Measurements from ENCODE around the gene DNAJC19.
A peak's percentile ranks its signal among the peaks of the same experiment; 100 is the strongest.

Gene DNAJC19

DNA sequence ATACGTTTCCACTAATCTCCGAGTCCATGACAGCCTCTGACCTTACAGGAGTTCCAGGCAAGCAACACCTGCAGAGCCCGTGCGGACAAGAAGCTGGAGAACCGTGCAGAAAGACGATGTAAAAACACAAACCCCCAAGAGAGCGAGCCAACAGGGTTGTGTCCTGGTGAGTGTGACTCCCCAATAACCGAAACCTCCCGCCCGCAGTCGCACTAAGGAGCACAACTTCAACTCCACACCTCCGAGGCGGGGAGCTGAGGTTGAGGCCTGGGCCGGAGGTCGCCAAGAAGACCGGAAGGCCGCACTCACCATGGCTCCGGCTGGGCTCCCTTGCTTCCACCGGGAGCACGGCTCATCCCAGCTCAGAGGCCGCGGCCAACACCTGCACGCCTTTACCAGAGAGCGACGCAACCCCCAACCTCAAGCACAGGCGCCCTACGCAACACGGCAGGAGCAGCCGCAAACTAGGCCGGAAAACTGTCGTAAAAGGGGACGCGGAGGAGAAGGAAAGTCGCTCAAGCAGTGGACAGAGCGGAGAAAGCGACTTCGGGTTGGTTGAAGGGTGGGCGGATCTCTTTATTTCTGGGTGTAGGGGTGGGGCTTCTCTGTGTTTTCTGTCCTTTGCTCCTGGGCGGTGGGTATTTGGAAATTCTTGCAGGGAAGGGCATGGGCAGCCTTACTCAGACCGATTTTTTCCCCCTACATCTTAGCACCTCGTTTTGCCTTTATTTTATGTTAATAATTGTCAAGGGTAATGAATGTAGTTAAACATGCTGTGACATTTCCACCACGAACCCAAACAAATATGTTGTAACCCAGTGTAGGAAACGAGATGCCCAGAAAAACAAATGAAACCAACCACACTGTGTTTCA, at the start of gene DNAJC19:
Gene DNAJC19, minus strand, starts transcription at position 446 of the 873 bp plus-strand sequence. Its CDS starts 134 bp downstream, at position 312.
- Histone ChIP-seq H3K4me3 (ENCODE audit: low read depth, low read length) (peak within 1 kb of the TSS; percentile 79), H3K36me3 (ENCODE audit: control insufficient read depth in 2 of 2, insufficient read depth in 1 of 2, low read length in 2 of 2) (peaks cover 0 to 34% of the 10 kb centered on the region in 2 experiments), H3K4me1 (ENCODE audit: control insufficient read depth, insufficient read depth, low read length) (no peaks in the 10 kb centered on the region), H3K9me3 (ENCODE audit: control insufficient read depth, insufficient read depth, low read depth, low read length) (no peaks in the 10 kb centered on the region), H3K27ac (ENCODE audit: extremely low read depth, low read depth, low read length) (peak within 1 kb of the TSS; percentile 70)
- ChIA-PET CTCF (interaction anchor here (0.6 to 0.7 kb wide), 3 partner anchors 76 to 711 kb away, joined by 3 to 6 read pairs (median 4); no protein-coding TSS in a partner anchor), POLR2A (interaction anchor here (0.5 to 1.3 kb wide), 3 partner anchors 9 to 1425 kb away, joined by 4 to 5 read pairs (median 4); partner anchors contain the start of gene FXR1)
- TF ChIP-seq, protein P1, sequence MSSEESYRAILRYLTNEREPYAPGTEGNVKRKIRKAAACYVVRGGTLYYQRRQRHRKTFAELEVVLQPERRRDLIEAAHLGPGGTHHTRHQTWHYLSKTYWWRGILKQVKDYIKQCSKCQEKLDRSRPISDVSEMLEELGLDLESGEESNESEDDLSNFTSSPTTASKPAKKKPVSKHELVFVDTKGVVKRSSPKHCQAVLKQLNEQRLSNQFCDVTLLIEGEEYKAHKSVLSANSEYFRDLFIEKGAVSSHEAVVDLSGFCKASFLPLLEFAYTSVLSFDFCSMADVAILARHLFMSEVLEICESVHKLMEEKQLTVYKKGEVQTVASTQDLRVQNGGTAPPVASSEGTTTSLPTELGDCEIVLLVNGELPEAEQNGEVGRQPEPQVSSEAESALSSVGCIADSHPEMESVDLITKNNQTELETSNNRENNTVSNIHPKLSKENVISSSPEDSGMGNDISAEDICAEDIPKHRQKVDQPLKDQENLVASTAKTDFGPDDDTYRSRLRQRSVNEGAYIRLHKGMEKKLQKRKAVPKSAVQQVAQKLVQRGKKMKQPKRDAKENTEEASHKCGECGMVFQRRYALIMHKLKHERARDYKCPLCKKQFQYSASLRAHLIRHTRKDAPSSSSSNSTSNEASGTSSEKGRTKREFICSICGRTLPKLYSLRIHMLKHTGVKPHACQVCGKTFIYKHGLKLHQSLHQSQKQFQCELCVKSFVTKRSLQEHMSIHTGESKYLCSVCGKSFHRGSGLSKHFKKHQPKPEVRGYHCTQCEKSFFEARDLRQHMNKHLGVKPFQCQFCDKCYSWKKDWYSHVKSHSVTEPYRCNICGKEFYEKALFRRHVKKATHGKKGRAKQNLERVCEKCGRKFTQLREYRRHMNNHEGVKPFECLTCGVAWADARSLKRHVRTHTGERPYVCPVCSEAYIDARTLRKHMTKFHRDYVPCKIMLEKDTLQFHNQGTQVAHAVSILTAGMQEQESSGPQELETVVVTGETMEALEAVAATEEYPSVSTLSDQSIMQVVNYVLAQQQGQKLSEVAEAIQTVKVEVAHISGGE (tag by site-specific recombination; conservative IDR thresholded peaks at IDR 0.05; ENCODE audit: low read depth): peak; percentile 89
- TF ChIP-seq ZNF391 (tag by site-specific recombination; IDR thresholded peaks at IDR 0.05; ENCODE audit: borderline replicate concordance, low read depth): peak; percentile 36; the same call in 1 of the 2 replicates
- TF ChIP-seq HOXA7 (CRISPR knock-in tag; IDR thresholded peaks at IDR 0.05; ENCODE audit: borderline replicate concordance): no peak
- no peak for TF ChIP-seq BCL11B (tag by site-specific recombination; IDR thresholded peaks at IDR 0.05; ENCODE audit: low read depth)
- no peak for TF ChIP-seq ZNF664 (tag by site-specific recombination; IDR thresholded peaks at IDR 0.05)
- TF ChIP-seq SCRT1 (tag by site-specific recombination; IDR thresholded peaks at IDR 0.05; ENCODE audit: borderline replicate concordance): 0 out of 2 replicates have a peak, but pooled peaks have one; percentile 33
- TF ChIP-seq, protein P2, sequence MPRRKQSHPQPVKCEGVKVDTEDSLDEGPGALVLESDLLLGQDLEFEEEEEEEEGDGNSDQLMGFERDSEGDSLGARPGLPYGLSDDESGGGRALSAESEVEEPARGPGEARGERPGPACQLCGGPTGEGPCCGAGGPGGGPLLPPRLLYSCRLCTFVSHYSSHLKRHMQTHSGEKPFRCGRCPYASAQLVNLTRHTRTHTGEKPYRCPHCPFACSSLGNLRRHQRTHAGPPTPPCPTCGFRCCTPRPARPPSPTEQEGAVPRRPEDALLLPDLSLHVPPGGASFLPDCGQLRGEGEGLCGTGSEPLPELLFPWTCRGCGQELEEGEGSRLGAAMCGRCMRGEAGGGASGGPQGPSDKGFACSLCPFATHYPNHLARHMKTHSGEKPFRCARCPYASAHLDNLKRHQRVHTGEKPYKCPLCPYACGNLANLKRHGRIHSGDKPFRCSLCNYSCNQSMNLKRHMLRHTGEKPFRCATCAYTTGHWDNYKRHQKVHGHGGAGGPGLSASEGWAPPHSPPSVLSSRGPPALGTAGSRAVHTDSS (tag by site-specific recombination; IDR thresholded peaks at IDR 0.05): no peak
- TF ChIP-seq ZNF341 (tag by site-specific recombination; IDR thresholded peaks at IDR 0.05; ENCODE audit: low read depth): peak; percentile 49; the same call in 1 of the 2 replicates
- TF ChIP-seq RBAK (tag by site-specific recombination; IDR thresholded peaks at IDR 0.05): no peak
- TF ChIP-seq, protein P3, sequence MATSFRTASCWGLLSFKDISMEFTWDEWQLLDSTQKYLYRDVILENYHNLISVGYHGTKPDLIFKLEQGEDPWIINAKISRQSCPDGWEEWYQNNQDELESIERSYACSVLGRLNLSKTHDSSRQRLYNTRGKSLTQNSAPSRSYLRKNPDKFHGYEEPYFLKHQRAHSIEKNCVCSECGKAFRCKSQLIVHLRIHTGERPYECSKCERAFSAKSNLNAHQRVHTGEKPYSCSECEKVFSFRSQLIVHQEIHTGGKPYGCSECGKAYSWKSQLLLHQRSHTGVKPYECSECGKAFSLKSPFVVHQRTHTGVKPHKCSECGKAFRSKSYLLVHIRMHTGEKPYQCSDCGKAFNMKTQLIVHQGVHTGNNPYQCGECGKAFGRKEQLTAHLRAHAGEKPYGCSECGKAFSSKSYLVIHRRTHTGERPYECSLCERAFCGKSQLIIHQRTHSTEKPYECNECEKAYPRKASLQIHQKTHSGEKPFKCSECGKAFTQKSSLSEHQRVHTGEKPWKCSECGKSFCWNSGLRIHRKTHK (tag by site-specific recombination; IDR thresholded peaks at IDR 0.05): no peak
- TF ChIP-seq, protein P4, sequence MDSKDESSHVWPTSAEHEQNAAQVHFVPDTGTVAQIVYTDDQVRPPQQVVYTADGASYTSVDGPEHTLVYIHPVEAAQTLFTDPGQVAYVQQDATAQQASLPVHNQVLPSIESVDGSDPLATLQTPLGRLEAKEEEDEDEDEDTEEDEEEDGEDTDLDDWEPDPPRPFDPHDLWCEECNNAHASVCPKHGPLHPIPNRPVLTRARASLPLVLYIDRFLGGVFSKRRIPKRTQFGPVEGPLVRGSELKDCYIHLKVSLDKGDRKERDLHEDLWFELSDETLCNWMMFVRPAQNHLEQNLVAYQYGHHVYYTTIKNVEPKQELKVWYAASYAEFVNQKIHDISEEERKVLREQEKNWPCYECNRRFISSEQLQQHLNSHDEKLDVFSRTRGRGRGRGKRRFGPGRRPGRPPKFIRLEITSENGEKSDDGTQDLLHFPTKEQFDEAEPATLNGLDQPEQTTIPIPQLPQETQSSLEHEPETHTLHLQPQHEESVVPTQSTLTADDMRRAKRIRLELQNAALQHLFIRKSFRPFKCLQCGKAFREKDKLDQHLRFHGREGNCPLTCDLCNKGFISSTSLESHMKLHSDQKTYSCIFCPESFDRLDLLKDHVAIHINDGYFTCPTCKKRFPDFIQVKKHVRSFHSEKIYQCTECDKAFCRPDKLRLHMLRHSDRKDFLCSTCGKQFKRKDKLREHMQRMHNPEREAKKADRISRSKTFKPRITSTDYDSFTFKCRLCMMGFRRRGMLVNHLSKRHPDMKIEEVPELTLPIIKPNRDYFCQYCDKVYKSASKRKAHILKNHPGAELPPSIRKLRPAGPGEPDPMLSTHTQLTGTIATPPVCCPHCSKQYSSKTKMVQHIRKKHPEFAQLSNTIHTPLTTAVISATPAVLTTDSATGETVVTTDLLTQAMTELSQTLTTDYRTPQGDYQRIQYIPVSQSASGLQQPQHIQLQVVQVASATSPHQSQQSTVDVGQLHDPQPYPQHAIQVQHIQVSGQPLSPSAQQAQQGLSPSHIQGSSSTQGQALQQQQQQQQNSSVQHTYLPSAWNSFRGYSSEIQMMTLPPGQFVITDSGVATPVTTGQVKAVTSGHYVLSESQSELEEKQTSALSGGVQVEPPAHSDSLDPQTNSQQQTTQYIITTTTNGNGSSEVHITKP (tag by site-specific recombination; IDR thresholded peaks at IDR 0.05): peak; percentile 94
- TF ChIP-seq ZNF223 (tag by site-specific recombination; IDR thresholded peaks at IDR 0.05): no peak
- TF ChIP-seq, protein P5, sequence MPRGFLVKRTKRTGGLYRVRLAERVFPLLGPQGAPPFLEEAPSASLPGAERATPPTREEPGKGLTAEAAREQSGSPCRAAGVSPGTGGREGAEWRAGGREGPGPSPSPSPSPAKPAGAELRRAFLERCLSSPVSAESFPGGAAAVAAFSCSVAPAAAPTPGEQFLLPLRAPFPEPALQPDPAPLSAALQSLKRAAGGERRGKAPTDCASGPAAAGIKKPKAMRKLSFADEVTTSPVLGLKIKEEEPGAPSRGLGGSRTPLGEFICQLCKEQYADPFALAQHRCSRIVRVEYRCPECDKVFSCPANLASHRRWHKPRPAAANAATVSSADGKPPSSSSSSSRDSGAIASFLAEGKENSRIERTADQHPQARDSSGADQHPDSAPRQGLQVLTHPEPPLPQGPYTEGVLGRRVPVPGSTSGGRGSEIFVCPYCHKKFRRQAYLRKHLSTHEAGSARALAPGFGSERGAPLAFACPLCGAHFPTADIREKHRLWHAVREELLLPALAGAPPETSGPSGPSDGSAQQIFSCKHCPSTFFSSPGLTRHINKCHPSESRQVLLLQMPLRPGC (tag by site-specific recombination; IDR thresholded peaks at IDR 0.05): no peak
- TF ChIP-seq SALL2 (tag by site-specific recombination; IDR thresholded peaks at IDR 0.05; ENCODE audit: borderline replicate concordance): no peak
- TF ChIP-seq, protein P6, sequence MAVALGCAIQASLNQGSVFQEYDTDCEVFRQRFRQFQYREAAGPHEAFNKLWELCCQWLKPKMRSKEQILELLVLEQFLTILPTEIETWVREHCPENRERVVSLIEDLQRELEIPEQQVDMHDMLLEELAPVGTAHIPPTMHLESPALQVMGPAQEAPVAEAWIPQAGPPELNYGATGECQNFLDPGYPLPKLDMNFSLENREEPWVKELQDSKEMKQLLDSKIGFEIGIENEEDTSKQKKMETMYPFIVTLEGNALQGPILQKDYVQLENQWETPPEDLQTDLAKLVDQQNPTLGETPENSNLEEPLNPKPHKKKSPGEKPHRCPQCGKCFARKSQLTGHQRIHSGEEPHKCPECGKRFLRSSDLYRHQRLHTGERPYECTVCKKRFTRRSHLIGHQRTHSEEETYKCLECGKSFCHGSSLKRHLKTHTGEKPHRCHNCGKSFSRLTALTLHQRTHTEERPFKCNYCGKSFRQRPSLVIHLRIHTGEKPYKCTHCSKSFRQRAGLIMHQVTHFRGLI (tag by site-specific recombination; IDR thresholded peaks at IDR 0.05): peak; percentile 93
- TF ChIP-seq SP7 (tag by site-specific recombination; IDR thresholded peaks at IDR 0.05): peak; percentile 63
- TF ChIP-seq SCRT2 (tag by site-specific recombination; IDR thresholded peaks at IDR 0.05): peak; percentile 87
- no peak for TF ChIP-seq ZNF155 (tag by site-specific recombination; IDR thresholded peaks at IDR 0.05)
- TF ChIP-seq ZNF214 (tag by site-specific recombination; IDR thresholded peaks at IDR 0.05; ENCODE audit: borderline replicate concordance): no peak
- peak; percentile 32; the same call in 1 of the 2 replicates for TF ChIP-seq EGR2 (tag by site-specific recombination; IDR thresholded peaks at IDR 0.05; ENCODE audit: low read depth)
- peak; percentile 78 for TF ChIP-seq SP3 (tag by site-specific recombination; IDR thresholded peaks at IDR 0.05)
- no peak for TF ChIP-seq ZNF23 (tag by site-specific recombination; IDR thresholded peaks at IDR 0.05; ENCODE audit: borderline replicate concordance)

Measured in HEK293 (cell line).